Measurements from ENCODE around the gene ELMO3. TPM values are rescaled to one million over a fixed set of nuclear protein-coding genes. Genes with fewer than 3 reads are reported as not detected.

ELMO3 gene
- total RNA-seq, 2 experiments from 2014 or later = 7.6 to 7.8 TPM

DNA sequence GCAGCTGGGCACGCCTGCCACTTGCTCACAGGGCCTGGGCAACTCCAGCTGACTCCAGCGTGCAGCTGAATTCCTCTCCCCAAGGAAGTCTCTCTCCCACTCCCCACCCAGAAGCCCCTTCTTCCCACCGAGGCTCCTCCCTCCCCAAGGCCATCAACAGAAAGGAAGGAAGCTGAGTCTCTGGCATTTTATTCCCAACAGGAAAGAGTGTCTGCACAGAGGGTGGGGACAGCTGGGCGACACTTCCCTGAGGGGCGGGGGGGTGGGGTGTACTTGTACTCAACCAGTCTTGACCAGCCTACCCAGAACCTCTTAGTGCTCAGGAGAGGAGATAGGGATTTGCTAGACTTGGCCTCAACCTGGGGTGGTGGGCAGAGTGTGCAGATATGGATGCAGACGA lies 8.9 kb upstream of the ELMO3 start, which contains the start of gene EXOC3L1:
TSS of gene EXOC3L1 (minus strand) at position 96 of the 400 bp plus-strand sequence. CDS start 460 bp downstream, outside the sequence.
- intact Hi-C loops (cut with micrococcal nuclease; ENCODE audit: unreplicated experiment) = no loop called here

DNA sequence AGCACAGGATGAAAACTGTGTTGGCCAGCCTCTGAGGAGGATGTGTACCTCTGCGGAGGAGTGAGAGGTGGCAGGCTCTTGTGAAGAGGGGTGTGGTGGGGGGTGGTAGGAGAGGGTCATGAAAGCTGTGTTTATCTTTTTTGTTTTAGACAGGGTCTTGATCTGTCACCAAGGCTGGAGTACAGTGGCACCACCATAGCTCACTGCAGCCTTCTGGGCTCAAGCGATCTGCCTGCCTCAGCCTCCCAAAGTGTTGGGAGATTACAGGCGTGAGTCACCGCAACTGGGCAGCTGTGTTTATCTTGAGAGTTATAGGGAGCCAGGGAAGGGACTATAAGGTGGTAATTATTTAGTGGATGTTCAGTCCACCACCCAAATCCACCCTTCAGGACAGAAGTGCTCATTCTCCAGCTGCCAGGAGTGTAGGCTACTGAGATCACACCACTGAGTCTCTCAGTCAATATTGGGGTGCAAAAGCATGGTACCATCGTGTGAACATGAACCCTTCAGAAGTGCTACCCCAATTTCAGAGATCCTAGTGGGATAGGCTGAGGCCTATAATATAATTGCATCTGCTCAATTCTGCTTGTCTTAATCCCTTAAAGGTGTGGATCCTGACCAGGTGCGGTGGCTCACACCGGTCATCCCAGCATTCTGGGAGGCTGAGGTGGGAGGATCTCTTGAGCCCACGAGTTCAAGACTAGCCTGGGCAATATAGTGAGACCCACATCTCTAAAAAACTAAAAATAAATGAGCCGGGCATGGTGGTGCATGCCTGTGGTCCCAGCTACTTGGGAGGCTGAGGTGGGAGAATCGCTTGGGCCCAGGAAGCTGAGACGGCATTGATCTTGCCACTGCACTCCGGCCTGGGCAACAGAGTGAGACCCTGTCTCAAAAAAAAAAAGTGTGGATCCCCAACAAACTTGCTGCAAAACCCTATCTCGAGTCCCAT lies 8.2 kb upstream of the ELMO3 start:
- TF ChIP-seq, protein P1, sequence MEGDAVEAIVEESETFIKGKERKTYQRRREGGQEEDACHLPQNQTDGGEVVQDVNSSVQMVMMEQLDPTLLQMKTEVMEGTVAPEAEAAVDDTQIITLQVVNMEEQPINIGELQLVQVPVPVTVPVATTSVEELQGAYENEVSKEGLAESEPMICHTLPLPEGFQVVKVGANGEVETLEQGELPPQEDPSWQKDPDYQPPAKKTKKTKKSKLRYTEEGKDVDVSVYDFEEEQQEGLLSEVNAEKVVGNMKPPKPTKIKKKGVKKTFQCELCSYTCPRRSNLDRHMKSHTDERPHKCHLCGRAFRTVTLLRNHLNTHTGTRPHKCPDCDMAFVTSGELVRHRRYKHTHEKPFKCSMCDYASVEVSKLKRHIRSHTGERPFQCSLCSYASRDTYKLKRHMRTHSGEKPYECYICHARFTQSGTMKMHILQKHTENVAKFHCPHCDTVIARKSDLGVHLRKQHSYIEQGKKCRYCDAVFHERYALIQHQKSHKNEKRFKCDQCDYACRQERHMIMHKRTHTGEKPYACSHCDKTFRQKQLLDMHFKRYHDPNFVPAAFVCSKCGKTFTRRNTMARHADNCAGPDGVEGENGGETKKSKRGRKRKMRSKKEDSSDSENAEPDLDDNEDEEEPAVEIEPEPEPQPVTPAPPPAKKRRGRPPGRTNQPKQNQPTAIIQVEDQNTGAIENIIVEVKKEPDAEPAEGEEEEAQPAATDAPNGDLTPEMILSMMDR (conservative IDR thresholded peaks at IDR 0.05; ENCODE audit: low read length) = no peak
- TF ChIP-seq EZH2phosphoT487 (IDR thresholded peaks at IDR 0.05; ENCODE audit: borderline replicate concordance, low read depth, low read length) = no peak
- Histone ChIP-seq H3K36me3 (ENCODE audit: insufficient read depth, low read length) (peaks cover 36% of the 10 kb centered on the region), H3K79me2 (ENCODE audit: insufficient read depth, low read depth, low read length) (peaks cover 22% of the 10 kb centered on the region), H3K4me2 (ENCODE audit: low read length) (no peak overlapping the region), H3K9me2 (ENCODE audit: insufficient read depth, low read length) (no peaks in the 10 kb centered on the region), H2AFZ (ENCODE audit: low read length) (peak overlapping the region; percentile 57; the same call in 1 of the 2 replicates), H3K9me3 (ENCODE audit: low read length) (no peaks in the 10 kb centered on the region), H3K27ac (ENCODE audit: low read depth, low read length, poor library complexity, severe bottlenecking) (no peak overlapping the region), H3K4me1 (ENCODE audit: insufficient read depth, low read length, poor library complexity, severe bottlenecking) (peaks cover 19% of the 10 kb centered on the region), H3K4me3 (ENCODE audit: low read depth, low read length, poor library complexity, severe bottlenecking) (no peak overlapping the region), H4K20me1 (ENCODE audit: insufficient read depth, low read length) (peaks cover 9% of the 10 kb centered on the region; the same call in 1 of the 2 replicates)
- no peak for DNase-seq (ENCODE audit: low spot score)
- intact Hi-C loops (cut with micrococcal nuclease; ENCODE audit: unreplicated experiment) = no loop called here
- ChIA-PET CTCF (ENCODE audit: unreplicated experiment) (no interaction called here), POLR2A (interaction anchor here (0.5 to 0.9 kb wide), 2 partner anchors 10 to 375 kb away, joined by 3 to 5 read pairs; no protein-coding TSS in a partner anchor)
- BruUV-seq (replicated peaks) = no TSS peak

More for the DNA sequence above, 8.9 kb upstream of the ELMO3 start, which contains the start of gene EXOC3L1:
- Histone ChIP-seq H3K9me2 (ENCODE audit: insufficient read depth, low read length) (no peaks in the 10 kb centered on the region), H3K4me2 (ENCODE audit: low read length) (no peak within 1 kb of the TSS), H3K79me2 (ENCODE audit: insufficient read depth, low read depth, low read length) (peaks cover 22% of the 10 kb centered on the region), H3K4me1 (ENCODE audit: insufficient read depth, low read length, poor library complexity, severe bottlenecking) (peaks cover 19% of the 10 kb centered on the region), H3K9me3 (ENCODE audit: low read length) (no peaks in the 10 kb centered on the region), H3K4me3 (ENCODE audit: low read depth, low read length, poor library complexity, severe bottlenecking) (no peak within 1 kb of the TSS), H2AFZ (ENCODE audit: low read length) (no peak within 1 kb of the TSS), H3K27ac (ENCODE audit: low read depth, low read length, poor library complexity, severe bottlenecking) (no peak within 1 kb of the TSS), H3K36me3 (ENCODE audit: insufficient read depth, low read length) (peaks cover 29% of the 10 kb centered on the region), H4K20me1 (ENCODE audit: insufficient read depth, low read length) (peaks cover 9% of the 10 kb centered on the region; the same call in 1 of the 2 replicates)
- CTCF ChIA-PET (ENCODE audit: unreplicated experiment) = no interaction called here
- POLR2A ChIA-PET = no interaction called here
- TF ChIP-seq, protein P1 (conservative IDR thresholded peaks at IDR 0.05; ENCODE audit: low read length) = no peak
- TF ChIP-seq EZH2phosphoT487 (IDR thresholded peaks at IDR 0.05; ENCODE audit: borderline replicate concordance, low read depth, low read length) = no peak
- no TSS peak for BruUV-seq (replicated peaks)
- no peak for DNase-seq (ENCODE audit: low spot score)
